ENCODE measurements around the gene PAX8.
"Not testable (repeated sequence)": the region's sequence is repeated elsewhere in the genome, so short reads cannot be mapped to it uniquely, and the experiment has no call there.

PAX8 gene

DNA sequence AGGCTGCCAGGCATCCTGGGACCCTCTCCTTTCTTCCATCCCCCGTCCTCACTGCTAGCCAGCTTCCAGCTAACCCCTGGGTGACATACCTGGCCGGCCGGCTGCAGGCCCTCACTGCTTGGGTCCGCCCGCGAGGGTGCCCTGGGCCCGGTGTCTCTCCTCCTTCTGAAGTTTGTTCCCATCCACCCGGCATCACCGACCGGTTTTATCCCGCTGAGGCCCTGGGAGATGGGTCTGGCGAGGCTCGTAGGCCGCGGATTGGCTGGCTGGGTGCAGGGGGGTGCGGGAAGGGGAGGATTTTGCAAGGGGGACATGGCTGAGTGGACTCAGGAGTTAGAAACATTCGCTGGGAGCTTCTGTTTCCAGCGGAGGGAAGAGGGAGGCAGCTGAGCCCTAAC, at the start of gene PAX8:
PAX8 (minus strand) TSS at position 180 of the 398 bp plus-strand sequence. CDS start 527 bp downstream, outside the sequence.
- no peak for ATAC-seq

DNA sequence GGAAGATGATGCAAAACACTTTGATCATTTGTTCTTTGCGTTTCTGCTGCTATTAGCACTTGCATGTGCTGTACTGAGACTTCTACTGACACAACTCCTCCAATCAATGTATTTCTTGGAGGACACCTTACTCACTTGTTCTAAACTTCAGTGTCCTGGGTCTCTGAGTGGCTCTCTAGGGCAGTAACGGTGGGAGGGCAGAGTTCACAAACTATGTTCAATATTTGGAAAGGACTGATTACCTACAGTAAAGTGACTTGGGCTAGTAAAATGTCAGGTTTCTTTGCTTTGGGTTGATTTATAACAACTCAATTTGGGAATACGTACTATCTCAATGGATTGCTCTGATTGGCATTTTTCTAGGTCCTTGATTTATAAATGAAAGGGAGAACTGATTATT, 49.3 kb upstream of the PAX8 start:
- no peak for ATAC-seq

DNA sequence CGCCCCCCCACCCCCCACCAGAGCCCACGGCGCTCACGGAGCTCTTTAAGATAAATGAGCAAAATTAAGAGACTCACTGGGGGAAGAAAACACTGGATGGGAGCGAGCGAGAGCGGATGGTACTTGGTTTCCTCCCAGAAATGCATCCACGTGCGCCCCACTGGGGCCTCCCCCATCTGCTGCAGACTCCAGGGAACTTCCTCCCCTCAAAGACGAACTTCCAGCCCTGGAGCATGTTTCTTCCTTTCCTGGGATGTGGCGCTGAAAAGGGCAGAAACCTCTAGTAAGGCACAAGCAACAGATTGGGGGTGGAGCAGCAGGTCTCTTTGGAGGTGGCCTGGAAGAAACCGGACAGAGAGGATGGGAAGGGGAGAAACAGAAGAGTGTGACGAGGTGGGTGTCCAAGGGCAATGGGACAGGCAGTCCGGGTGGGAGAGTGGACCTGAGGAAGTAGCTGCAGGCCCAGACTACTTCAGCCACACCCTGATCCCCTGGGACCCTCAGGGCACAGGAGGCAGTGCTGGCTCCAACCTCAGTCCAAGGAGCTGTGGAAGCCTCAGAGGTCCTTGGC, 46.5 kb upstream of the PAX8 start:
- ATAC-seq = not testable (repeated sequence)

DNA sequence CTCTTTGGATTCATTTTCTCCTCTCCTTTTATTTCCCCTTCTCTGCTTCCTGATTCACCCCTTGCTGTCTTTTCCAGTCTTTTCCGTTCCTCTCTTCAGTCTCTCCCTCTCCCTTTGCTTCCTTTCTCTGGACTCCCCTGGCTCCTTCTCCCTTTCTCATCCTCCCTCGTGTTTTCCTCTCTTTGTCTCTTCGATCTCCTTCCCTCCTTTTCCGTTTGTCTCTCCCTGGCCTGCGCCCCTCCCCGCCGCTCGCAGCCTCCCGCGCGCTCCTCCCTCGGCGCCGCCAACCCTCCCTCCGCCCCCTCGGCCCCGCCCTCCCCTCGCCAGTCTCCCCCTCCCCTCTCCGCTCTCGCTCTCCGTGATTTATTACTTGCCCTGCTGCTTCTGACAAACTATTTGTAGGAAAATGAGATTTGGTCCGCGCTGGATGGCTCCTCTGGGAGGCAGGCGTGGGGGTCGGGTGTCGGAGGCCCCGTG, 46.0 kb upstream of the PAX8 start:
- peak in 1 of 2 donors; percentile 35 for ATAC-seq

DNA sequence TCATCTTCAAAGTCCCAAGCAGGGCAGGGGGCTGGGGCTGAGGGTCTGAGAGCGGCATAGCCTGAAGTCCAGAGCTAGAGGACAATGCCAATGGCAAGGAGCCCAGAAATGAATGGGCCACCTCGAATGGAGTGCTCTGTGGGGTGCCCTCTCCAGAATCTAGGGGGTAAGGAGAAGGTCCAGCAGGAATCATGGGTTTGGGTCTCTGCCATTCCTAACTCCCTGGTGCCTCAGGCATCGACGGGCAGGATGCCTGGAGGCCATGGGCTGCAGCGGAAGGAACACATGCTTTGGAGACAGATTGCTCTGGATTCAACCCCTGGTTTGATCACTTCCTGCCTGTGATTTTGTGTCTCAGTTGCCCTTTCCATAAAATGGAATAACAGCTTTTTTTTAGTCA, 44.4 kb upstream of the PAX8 start:
- not testable (repeated sequence) for ATAC-seq

DNA sequence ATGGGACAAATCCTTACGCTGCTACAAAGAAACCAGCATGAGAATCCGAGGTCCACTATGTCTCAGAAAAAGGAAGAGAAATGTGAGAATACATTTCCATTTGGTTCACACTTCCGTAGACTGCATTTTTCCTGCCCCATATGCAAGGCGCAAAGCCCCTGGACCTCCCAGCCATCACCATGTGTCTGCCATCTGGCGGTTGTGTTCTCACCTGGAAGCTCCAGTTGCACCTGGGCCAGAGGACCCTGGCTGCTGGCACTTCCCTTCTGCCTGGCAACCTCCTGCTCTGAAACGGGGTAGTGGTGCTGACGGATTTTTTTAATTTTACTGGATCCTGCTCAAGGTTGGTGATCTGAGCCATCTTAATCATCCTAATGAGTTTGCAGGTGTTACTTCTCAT, 41.4 kb upstream of the PAX8 start:
- not testable (repeated sequence) for ATAC-seq

DNA sequence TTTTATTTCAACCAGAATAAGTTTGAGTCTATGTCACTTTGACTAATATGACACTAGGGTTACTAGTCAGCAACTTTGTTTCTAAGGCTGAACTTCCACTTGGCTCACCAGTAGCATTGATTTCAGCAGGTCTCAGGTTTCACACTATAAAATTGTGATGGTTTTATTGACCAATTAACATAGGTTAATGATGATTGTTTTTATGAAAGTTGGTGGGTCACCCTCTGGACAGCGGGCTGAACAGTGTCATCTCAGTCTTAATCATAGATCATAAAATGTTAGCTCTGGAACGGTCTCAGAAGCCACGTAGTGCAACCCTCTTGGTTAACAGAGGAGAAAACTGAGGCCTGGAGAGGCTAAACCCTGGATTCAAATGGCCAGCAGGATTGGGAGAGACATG, 40.2 kb upstream of the PAX8 start:
- ATAC-seq = not testable (repeated sequence)

DNA sequence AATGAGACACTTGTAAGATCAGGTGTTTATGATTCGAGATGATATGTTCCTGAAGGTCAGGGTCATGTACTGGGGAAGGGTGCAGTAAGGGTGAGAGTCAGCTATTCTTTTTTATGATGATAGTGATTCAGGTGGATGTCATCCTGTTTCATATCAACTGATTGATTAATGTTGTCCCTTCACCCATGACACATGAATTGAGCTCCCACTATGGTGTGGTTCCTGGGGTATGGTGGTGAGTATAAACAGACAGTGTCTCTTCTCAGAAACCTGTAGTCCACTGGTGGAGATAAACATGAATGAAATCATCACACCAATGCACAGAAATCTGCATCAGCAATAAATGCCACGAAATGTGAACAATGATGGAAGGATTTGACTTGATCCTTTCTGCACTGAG, 37.4 kb upstream of the PAX8 start:
- ATAC-seq = peak; percentile 74 to 80

DNA sequence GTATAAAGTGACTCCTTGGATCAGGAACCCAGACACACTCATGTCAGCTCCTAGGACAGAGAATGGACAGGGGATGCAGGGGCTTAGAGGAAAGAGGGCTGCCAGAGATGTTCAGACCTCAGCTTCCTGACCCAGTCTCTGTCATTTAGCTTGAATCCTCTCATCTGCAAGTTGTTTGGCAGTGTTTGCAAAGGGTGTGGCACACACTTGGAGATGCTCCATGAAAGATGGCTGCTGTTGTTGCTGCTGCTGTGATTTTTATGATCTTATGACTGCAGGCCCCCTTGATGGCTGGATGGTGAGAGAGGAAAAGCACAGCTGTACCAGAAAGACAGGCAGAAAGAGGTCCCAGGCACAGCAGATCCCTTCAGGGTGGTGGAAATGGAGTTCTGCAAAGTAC, 35.9 kb upstream of the PAX8 start:
- ATAC-seq = not testable (repeated sequence)

DNA sequence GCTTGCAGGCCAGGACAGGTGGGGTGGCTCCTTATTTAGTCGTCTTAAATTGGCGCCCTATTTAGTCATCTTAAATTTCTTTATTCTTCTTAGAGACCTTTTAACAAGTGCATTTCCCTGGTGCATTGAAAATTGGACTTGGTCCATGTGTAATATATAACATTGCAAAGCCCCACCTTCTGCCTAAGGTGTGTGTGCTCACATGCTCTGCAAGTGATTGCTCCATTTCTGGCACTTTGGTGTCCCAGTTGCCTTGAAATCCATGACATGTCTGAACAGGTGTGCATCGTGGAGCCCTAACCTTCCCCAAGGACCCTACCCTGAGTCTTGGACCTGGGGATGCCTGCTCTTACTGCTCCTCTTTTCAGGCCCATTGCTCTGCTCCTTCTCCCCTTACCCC, 35.5 kb upstream of the PAX8 start:
- not testable (repeated sequence) for ATAC-seq

DNA sequence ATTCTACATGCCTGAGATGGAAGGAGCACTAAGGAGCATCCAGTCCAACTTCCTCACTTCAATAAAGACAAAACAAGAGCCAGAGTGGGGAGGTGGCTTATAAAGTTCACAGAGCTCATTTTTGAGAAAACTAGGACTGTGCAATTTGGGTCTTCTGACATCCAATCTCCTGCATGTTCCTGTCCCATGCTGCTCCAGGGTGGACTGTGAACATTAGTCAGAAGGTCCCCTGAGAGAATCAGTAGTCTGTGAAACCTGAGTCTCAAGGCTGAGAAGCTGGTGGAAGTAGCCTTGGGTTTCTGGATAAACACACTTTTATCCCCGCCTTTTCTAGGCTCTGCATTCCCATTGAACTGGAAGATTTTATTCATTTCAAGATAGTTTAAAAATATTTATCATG, 33.1 kb upstream of the PAX8 start:
- not testable (repeated sequence) for ATAC-seq

DNA sequence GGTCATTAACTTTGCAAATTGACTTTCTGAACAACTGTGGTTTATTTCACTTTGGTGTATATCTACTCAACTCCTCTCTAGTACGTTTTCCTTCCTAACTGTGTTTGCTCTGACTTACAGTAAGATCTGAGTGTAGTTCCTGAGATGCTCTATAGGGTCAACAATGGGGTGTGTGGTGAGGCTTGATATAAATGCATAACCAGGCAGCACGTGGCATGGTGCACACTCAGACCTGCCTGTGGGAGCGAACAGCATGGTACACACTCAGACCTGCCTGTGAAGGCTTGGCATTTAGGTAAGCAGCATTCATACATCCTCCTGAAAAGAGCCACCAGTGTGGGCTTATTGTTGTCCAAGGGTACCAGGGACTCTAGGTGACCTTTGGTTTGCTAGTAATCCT, 32.5 kb upstream of the PAX8 start:
- peak in 1 of 2 donors; percentile 28 for ATAC-seq

DNA sequence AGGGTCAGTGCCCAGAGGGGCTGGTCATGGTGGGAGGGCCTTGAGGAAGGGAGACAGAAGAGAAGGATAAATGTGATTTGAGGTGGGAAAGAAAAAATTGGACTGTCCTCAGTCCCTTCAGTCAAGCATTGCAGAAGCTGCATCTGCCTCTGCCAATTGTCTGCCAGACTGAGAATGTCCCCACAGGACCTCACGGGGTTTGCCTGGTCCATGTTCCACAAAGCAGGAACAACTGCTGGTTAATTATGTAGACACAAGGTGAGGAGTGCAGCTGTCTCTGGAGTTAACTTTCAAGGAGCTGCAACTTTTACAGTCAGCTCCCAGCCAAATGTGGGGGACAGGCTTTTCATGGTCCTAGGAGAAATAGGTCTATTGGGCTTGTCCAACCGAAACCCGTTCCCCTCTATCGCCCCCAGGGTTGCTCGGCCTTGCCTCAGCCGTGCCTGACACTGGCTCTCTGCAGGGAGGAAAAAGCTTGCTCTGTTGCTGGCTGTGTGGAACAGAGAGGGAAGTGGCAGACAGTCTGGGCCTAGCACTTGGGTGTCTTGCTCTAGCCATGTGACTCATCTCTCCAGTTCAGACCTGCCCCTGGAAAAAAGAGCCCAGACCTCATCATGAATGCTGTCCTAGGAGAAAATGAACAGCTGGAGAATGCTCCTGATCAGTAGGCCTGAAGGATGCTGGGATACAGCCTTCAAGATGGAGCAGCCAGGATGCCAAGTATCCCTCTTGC, 31.1 kb upstream of the PAX8 start:
- ATAC-seq = no peak

DNA sequence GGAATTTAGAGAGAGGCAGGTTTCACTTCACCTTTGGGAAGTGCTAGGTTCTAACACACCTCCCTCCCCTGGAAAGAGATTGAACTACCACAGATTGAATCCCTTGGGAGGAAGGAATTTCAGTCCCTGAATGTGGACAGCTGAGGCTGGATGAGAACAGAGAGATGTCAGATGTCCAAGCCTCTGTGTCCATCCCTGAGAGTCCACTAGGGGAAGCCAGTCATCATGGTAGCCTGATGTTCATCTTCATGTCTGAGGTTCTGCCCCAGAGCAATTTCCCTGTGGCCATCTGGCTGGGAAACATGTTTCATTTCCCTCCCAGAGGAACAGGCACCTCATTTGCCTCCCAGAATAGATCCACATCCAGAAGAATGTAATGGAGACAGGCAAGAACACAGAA, 30.1 kb upstream of the PAX8 start:
- not testable (repeated sequence) for ATAC-seq

DNA sequence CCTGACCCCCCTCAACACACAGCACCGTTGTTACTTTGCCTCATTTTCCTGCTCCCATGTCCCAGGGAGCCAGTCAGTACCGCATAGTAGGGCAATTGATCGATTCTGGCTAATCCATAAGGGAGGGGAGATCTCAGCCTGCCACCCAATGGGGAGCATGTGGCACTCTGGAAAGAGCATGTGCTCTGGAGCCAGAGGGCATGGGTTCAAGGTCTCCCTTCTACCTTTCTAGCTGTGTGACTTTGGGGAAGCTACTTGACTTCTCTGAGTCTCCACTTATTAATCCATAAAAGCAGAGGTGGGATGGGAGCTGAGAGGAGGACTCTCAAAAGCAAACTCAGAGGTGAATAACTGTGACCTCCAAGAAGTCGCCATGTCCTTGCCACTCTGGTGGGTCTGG, 27.5 kb upstream of the PAX8 start:
- not testable (repeated sequence) for ATAC-seq

DNA sequence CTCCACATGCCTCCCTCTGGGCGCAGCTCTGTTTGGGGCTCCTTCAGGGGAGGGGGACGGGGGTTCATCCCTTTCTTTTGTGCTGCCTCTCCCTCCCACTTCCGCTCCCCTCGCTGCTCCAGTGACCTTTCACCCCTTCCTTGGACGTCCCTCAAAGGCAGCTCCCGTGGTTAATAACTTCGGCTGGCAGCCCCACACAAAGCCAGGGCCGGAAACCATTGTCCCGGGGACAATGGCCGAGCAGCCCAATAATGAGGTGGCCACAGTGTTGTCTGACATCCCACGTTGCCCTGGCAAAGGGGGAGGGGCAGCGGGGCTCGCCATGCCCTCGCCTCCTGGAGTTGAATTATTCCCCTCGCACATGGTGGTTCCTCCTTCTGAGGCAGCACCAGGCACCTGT, 27.0 kb upstream of the PAX8 start:
- not testable (repeated sequence) for ATAC-seq

DNA sequence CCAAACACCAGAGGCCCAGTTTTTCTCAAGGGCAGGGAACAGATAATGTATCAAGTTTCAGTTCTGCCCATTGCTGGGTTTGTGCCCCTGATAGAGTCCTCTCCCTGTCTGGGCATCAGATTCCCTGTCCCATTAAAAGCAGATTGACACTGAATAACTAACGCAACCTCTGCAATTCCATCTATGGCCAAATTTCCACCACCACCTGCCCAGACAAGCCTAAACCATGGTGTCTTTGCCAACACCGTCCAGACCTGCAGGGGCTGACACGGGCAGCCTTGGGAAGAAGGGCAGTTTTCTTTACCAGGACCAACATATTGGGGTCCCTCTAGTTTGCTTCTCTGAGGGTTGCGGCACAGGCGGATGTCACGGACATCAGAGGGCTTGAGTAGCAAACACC, 26.4 kb upstream of the PAX8 start:
- no peak for ATAC-seq

DNA sequence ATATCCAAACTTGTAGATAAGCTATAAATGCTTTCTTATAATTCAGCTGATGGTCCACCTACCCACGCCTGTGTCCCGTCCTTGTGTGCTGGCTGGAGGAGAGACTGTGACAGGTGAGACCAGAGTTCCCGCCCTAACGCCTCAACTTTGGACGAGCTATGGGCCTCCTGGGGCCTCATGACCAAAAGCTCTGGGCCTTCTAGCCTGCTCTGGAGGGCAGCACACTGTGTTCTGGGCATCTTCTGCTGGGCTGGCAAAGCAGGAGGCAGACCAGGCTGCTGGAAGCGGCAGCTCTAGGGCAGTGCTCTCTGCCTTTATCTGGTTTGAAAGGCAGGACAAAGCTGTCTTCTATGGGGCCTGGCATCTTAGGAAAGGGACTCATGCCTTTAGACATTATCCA, 26.0 kb upstream of the PAX8 start:
- ATAC-seq = no peak

DNA sequence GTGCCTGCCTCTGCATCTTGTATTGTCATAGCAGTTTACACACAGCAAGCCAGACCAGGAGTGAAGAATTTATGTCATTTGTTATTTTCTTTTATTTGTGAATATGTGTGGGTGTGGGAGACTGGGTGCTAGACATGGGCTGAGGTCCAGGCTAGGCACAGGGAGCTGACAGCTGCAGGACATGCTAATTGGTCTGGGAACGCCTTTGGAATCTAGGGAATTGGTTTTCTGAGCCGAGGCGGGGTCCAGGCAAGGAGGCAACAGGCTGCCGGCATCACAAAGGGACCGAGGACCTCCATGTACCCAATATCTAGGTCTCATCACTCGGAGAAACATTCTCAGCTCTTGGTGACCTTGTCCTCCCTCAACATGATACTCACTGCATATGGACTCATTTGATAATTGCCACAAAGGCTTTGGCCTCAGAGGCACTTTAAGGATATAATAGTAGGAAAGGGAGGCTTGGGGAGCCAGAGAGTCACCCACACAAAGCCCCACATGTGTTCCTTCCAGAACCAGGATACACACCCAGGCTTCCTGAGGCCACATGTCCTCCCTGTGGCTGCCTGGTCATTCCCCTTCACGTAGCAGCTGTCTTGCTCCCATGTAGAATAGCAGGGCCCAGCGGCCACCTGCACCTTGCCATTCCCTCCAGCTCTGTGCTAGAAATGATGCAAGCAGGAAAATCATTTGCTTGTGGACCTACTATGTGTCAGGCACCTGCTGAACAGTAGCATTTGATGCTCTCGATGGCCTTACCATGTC, 23.7 kb upstream of the PAX8 start:
- not testable (repeated sequence) for ATAC-seq

DNA sequence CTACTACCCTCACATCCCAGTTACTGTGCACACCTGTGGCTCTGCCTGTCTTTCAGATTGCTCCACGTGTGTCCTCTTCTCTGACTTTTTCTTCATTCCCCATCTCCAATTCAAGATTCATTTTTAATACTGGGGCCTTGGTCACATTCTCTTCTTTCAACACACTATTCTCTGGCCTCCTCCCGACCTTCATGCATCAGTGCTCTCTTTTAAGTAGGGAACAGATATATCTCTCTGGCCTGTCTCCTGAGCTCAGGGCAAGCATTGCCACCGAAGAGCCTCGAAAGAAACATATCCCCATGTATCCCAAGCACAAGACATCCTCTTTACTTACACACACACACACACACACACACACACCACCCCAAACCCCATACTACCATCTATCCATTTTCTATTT, 21.6 kb upstream of the PAX8 start:
- no peak for ATAC-seq

DNA sequence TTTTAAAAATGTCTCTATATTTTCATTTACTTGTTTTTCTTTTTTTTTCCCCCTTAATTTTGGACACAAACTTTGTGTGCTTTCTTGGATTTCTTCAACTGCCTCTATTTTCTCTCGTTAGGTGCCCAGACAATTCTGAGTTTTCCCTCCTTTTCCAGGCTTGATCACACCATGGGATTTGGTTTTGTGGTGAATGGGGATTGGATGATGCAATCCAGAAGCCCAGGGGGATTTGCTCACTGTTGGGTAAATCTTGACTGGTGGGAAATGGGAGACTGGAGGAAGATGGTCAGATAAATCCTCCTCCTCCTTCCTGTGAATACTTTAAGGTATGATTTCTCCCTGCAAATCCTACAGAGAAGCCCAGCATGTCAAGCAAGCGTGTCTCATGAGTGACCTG, 19.5 kb upstream of the PAX8 start:
- ATAC-seq = no peak

DNA sequence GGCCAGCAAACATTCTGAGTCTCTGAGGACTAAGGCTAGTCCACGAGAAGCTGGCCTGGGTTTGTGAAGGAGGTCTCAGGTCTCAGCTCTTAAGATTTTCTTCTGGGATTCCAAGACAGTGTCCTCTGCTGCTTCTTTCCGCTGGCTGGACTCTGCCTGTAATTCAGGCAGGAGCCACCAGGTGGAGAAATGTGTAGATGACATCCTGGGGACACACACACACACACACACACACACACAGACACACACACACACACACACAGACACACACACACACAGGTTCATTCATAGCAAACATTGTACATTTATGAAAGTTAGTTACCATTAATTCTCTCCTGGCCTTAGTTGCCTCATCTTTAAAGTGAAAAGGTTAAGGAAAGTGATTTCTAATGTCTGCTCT, 18.9 kb upstream of the PAX8 start:
- ATAC-seq = not testable (repeated sequence)

DNA sequence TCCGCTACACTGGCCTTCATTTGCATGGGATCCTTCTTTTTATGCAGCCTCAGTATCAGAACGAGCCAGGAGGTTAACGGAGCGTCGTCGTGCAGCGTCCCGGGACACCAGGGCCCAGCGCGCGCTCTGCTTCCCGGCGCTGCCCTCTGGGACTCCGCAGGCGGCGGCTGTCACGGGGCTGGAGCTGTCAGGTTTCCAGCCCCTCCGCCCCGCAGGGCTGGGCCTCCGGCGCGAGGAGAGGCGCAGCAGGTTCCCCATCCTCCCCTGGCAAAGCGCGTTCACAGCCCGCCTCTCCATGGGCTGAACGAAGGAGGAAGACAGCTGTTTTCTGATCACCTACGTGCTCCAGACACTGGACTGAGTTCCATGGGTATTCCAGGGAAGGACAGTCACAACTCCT, 12.5 kb upstream of the PAX8 start:
- ATAC-seq = no peak

DNA sequence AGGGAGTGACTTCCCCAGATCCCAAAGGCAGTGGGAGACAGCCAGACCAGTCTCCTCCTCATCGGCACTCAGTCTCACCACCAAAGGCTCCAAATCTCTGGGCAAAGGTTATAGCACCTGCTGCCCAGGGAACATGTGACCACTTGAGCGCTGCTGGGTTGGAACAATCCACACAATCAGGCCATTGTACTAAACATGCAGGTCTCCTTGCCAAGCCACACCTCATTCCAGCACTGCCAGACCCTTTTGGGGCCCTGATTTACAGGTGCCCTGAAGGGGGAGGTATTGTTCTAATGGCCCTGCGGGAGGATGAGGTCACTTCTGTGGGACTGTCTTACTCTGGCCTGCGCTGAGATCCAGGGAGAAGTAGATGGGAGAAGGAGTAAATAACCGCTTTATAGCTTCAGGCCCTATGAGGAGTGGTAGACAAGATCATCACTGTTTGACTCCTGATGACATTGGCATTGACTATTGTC, 10.0 kb upstream of the PAX8 start:
- ATAC-seq = not testable (repeated sequence)
